Heart left ventricle (tissue), 13 donors: ENCODE data around the gene STRADA.

Source experiments
- CTCF ChIP-seq, 12 donors: fragments of 200-600 bp; sonication (generic) in 4 of 12; IDR thresholded peaks; one replicate each; pipeline versions ENCODE4 v1.5.0 to v1.8.0; 2018 to 2022; ENCODE audit warnings: antibody characterized with exemption in 12 of 12, mild to moderate bottlenecking in 5 of 12
- POLR2A ChIP-seq, 2 donors: fragments of 450-650 bp; IDR thresholded peaks; one replicate each; pipeline ENCODE4 v1.6.1; 2017; ENCODE audit warnings: antibody characterized with exemption in 2 of 2, mild to moderate bottlenecking in 2 of 2, moderate library complexity in 2 of 2
- donor health status: ischemic (EF 13 %, LVEDD 7.1; RV severe dilation, severe dysfunction).
- donor health status: DM: no; HTN: yes; CAD: no.
- donor health status: DM: no; HTN: no; CAD: no.
- donor health status: ischemic (EF 25% LVEDD 6.9; RV normal size, moderate dysfunction).
- donor health status: ischemic (EF 25% LVEDD 5.7; RV mildly dilated, moderate dysfunction).
- donor health status: ischemic (EF 35%, LVEDD 5.7; RV mildly dilated, moderate dysfunction).
- donor health status: nonischemic (EF 11% LVEDD 7.7; RV severe dilation, severe dysfunction).
- donor health status: DM: yes; HTN: yes; CAD: no.
- donor health status: PGD.
- donor health status: ischemic (EF 29% LVEDD 5.4; RV normal size, mild dysfunction).
- donor health status: nonischemic (EF 23%, LVEDD 6.1; RV moderate dilation, normal function).

- TF ChIP-seq POLR2A (IDR thresholded peaks at IDR 0.05), result no peak
- no peak for TF ChIP-seq CTCF (IDR thresholded peaks at IDR 0.05)
These were observed 88.5 kb downstream of the STRADA start for GRCh38 chr17:63653050-63653449.
